DMS153 treated with DMSO at 0.1 percent for 48 hours (cell line): Measurements from ENCODE around the gene IVNS1ABP.
"Not testable (repeated sequence)": the region's sequence is repeated elsewhere in the genome, so short reads cannot be mapped to it uniquely, and the experiment has no call there.

Source experiments
- DNase-seq: peaks from one replicate; lab custom pipeline; 2025; ENCODE audit not compliant: unreplicated experiment; lab: John Stamatoyannopoulos, UW

Gene IVNS1ABP

DNA sequence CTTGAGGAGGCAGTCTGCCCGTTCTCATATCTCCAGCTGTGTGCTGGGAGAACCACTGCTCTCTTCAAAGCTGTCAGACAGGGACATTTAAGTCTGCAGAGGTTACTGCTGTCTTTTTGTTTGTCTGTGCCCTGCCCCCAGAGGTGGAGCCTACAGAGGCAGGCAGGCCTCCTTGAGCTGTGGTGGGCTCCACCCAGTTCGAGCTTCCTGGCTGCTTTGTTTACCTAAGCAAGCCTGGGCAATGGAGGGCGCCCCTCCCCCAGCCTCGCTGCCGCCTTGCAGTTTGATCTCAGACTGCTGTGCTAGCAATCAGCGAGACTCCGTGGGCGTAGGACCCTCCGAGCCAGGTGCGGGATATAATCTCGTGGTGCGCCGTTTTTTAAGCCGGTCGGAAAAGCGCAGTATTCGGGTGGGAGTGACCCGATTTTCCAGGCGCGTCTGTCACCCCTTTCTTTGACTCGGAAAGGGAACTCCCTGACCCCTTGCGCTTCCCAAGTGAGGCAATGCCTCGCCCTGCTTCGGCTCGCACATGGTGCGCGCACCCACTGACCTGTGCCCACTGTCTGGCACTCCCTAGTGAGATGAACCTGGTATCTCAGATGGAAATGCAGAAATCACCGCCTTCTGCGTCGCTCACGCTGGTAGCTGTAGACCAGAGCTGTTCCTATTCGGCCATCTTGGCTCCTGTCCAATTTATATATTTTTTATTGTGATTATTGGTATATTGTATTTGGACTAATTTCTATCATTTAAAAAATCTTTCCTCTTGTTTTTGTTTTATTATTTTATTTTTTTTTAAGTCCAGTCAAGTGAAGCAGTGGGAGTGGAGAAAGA lies 59.7 kb downstream of the IVNS1ABP start:
- DNase-seq = peak; percentile 27

DNA sequence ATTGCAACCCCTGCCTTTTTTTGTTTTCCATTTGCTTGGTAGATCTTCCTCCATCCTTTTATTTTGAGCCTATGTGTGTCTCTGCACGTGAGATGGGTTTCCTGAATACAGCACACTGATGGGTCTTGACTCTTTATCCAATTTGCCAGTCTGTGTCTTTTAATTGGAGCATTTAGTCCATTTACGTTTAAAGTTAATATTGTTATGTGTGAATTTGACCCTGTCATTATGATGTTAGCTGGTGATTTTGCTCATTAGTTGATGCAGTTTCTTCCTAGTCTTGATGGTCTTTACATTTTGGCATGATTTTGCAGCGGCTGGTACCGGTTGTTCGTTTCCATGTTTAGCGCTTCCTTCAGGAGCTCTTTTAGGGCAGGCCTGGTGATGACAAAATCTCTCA lies 61.4 kb downstream of the IVNS1ABP start:
- not testable (repeated sequence) for DNase-seq

DNA sequence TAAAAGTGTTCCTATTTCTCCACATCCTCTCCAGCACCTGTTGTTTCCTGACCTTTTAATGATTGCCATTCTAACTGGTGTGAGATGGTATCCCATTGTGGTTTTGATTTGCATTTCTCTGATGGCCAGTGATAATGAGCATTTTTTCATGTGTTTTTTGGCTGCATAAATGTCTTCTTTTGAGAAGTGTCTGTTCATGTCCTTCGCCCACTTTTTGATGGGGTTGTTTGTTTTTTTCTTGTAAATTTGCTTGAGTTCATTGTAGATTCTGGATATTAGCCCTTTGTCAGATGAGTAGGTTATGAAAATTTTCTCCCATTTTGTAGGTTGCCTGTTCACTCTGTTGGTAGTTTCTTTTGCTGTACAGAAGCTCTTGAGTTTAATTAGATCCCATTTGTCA lies 64.6 kb downstream of the IVNS1ABP start:
- not testable (repeated sequence) for DNase-seq

DNA sequence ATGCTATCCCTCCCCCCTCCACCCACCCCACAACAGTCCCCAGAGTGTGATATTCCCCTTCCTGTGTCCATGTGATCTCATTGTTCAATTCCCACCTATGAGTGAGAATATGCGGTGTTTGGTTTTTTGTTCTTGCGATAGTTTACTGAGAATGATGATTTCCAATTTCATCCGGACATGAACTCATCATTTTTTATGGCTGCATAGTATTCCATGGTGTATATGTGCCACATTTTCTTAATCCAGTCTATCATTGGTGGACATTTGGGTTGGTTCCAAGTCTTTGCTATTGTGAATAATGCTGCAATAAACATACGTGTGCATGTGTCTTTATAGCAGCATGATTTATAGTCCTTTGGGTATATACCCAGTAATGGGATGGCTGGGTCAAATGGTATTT lies 65.1 kb downstream of the IVNS1ABP start:
- DNase-seq = not testable (repeated sequence)

DNA sequence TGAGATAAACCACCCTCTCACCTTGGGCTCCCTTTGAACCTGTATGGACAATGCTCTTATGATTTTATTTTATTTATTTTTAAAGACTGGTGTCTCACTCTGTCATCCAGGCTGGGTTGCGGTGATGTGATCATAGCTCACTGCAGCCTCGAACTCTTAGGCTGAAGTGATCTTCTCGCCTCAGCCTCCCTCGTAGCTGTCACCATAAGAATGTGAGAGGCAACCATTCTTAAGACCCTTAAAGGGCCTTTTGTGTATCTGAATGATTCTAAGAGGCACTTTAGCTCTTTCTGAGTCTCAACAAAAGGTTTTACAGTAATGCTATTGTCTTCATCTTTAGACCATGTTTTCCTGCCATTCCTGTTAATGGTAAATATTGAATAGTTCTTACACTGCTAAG lies 67.0 kb downstream of the IVNS1ABP start:
- no peak for DNase-seq

DNA sequence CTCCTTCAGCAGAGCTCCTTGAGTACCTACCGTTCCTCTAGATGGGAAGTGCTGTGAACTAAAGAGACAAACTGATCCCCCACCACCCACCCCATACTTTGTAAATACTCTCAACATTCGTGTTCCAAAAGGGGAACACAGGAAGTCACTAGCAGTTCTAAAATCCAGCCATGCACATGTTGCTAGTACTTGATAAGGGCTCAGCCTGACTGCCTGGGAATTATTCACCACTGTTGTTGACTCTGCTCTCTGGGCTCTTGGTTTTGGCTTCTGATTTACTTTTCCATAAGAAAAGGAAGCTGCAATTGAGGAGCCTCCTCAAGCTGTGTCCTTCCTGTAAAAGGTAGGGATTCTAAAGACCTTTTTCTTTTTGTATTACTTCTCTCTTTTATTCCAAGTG lies 67.5 kb downstream of the IVNS1ABP start:
- DNase-seq = no peak
